ENCODE results near the gene C8A. TPM values are rescaled to one million over a fixed set of nuclear protein-coding genes. Genes with fewer than 3 reads are reported as not detected.
A peak's percentile ranks its signal among the peaks of the same experiment; 100 is the strongest.

The C8A gene
- total and polyA plus RNA-seq, 2 experiments from 2014 or later = not detected

- no peaks in the 10 kb centered on the region for H3K27me3 ChIP-seq (replicated peaks; ENCODE audit: insufficient read depth)
- no peaks in the 10 kb centered on the region for H3K36me3 ChIP-seq (ENCODE audit: low read depth)
- H3K4me2 ChIP-seq (ENCODE audit: unreplicated experiment) = no peak overlapping the region
- 76 to 87% methylated on average over 1 of the region's 1 CpG for WGBS, 2 experiments (ENCODE audit: low coverage in 1 of 2, low lambda C conversion rate in 2 of 2, missing lambda C conversion rate in 2 of 2)
- in situ Hi-C loops (cut with MboI) = no loop called here
- H3K9ac ChIP-seq = no peak overlapping the region
- TF ChIP-seq EZH2phosphoT487 (IDR thresholded peaks at IDR 0.05; ENCODE audit: insufficient read depth, low read depth) (no peak), EZH2 (IDR thresholded peaks at IDR 0.05; ENCODE audit: insufficient read depth, poor library complexity, severe bottlenecking) (no peak)
- no peak for DNase-seq
- no peaks in the 10 kb centered on the region for H4K20me1 ChIP-seq (ENCODE audit: insufficient read depth)
- H3K4me1 ChIP-seq (ENCODE audit: insufficient read depth) = peaks cover 14% of the 10 kb centered on the region
- no peaks in the 10 kb centered on the region for H3K79me2 ChIP-seq (ENCODE audit: insufficient read depth)
- H3K9me2 ChIP-seq (ENCODE audit: insufficient read depth) = no peaks in the 10 kb centered on the region
- H2AFZ ChIP-seq = no peak overlapping the region
- no peak overlapping the region for H3K4me3 ChIP-seq
- H3F3A ChIP-seq (ENCODE audit: insufficient read depth) = peaks cover 8% of the 10 kb centered on the region; the same call in 1 of the 2 replicates
- H3K27ac ChIP-seq = no peak overlapping the region
- H3K9me3 ChIP-seq (ENCODE audit: low read depth) = no peaks in the 10 kb centered on the region
These were observed 100.1 kb downstream of the C8A start for GRCh38 chr1:56954664-56955063.

GRCh38 chr1:56957931-56958330, 103.3 kb downstream of the C8A start:
- Histone ChIP-seq H3K9ac (no peak overlapping the region), H3K27me3 (replicated peaks; ENCODE audit: insufficient read depth) (no peaks in the 10 kb centered on the region), H3K9me3 (ENCODE audit: low read depth) (no peaks in the 10 kb centered on the region), H3F3A (ENCODE audit: insufficient read depth) (peaks cover 8% of the 10 kb centered on the region; the same call in 1 of the 2 replicates), H3K9me2 (ENCODE audit: insufficient read depth) (no peaks in the 10 kb centered on the region), H3K36me3 (ENCODE audit: low read depth) (no peaks in the 10 kb centered on the region), H2AFZ (no peak overlapping the region), H3K27ac (no peak overlapping the region), H3K4me1 (ENCODE audit: insufficient read depth) (peaks cover 14% of the 10 kb centered on the region), H3K4me2 (ENCODE audit: unreplicated experiment) (peak overlapping the region; percentile 42), H3K4me3 (no peak overlapping the region), H3K79me2 (ENCODE audit: insufficient read depth) (no peaks in the 10 kb centered on the region), H4K20me1 (ENCODE audit: insufficient read depth) (no peaks in the 10 kb centered on the region)
- WGBS, 2 experiments (ENCODE audit: low coverage in 1 of 2, low lambda C conversion rate in 2 of 2, missing lambda C conversion rate in 2 of 2) = 29 to 36% methylated on average over 3 of the region's 3 CpGs
- TF ChIP-seq EZH2phosphoT487 (IDR thresholded peaks at IDR 0.05; ENCODE audit: insufficient read depth, low read depth) = no peak
- TF ChIP-seq EZH2 (IDR thresholded peaks at IDR 0.05; ENCODE audit: insufficient read depth, poor library complexity, severe bottlenecking) = no peak
- peak; percentile 19 for DNase-seq
- in situ Hi-C loops (cut with MboI) = no loop called here

DNA sequence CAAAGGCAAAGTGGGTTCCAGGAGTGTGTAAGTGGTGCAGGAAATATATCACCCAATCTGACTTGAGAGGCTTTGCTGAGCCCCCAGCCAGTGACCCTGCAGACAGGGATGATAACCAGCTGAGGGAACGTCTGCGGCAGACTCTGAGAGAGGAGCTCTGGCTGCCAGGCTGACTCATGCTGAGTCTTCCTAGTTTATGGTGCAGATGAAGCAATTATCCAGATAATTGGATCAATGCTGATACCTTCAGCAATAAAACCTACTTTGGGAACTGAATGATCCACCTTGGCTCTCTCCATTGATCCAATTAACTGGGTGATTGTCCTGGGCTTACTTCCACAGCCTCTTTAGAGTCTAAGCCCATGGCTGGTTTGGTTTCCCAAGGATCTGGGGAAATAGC, 103.9 kb downstream of the C8A start:
- H3K79me2 ChIP-seq (ENCODE audit: insufficient read depth) = no peaks in the 10 kb centered on the region
- no peaks in the 10 kb centered on the region for H3K27me3 ChIP-seq (replicated peaks; ENCODE audit: insufficient read depth)
- H3K27ac ChIP-seq = no peak overlapping the region
- TF ChIP-seq EZH2 (IDR thresholded peaks at IDR 0.05; ENCODE audit: insufficient read depth, poor library complexity, severe bottlenecking) (no peak), EZH2phosphoT487 (IDR thresholded peaks at IDR 0.05; ENCODE audit: insufficient read depth, low read depth) (no peak)
- H3K4me3 ChIP-seq = no peak overlapping the region
- in situ Hi-C loops (cut with MboI) = no loop called here
- H3K9me3 ChIP-seq (ENCODE audit: low read depth) = no peaks in the 10 kb centered on the region
- 0 to 5% methylated on average over 2 of the region's 2 CpGs for WGBS, 2 experiments (ENCODE audit: low coverage in 1 of 2, low lambda C conversion rate in 2 of 2, missing lambda C conversion rate in 2 of 2)
- peak overlapping the region; percentile 42 for H3K4me2 ChIP-seq (ENCODE audit: unreplicated experiment)
- no peaks in the 10 kb centered on the region for H3K36me3 ChIP-seq (ENCODE audit: low read depth)
- peak; percentile 91 for DNase-seq
- no peak overlapping the region for H3K9ac ChIP-seq
- peaks cover 8% of the 10 kb centered on the region; the same call in 1 of the 2 replicates for H3F3A ChIP-seq (ENCODE audit: insufficient read depth)
- H3K9me2 ChIP-seq (ENCODE audit: insufficient read depth) = no peaks in the 10 kb centered on the region
- no peak overlapping the region for H2AFZ ChIP-seq
- no peaks in the 10 kb centered on the region for H4K20me1 ChIP-seq (ENCODE audit: insufficient read depth)
- peaks cover 14% of the 10 kb centered on the region for H3K4me1 ChIP-seq (ENCODE audit: insufficient read depth)

DNA sequence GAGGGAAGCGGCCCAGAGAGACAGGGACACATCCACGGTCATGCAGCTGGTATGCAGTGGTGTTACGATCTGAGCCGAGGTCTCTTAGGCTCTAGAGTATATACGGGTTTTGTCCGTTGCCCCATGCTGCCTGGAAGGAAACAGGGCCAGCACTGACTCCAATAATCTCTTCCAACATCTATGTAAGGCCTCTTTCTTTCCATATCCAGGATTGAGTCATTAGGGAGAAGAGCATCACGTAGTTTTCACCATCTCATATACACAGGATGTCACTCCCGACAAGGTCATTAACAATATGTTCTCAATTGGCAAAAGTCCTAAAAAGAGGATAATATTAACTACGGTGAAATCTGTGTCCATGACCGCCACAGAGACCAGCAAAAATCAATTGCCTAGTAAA, 106.8 kb downstream of the C8A start:
- no peaks in the 10 kb centered on the region for H4K20me1 ChIP-seq (ENCODE audit: insufficient read depth)
- no peak overlapping the region for H3K4me2 ChIP-seq (ENCODE audit: unreplicated experiment)
- no peaks in the 10 kb centered on the region for H3K27me3 ChIP-seq (replicated peaks; ENCODE audit: insufficient read depth)
- H3K4me1 ChIP-seq (ENCODE audit: insufficient read depth) = peaks cover 14% of the 10 kb centered on the region
- no peak overlapping the region for H3K27ac ChIP-seq
- WGBS, 2 experiments (ENCODE audit: low coverage in 1 of 2, low lambda C conversion rate in 2 of 2, missing lambda C conversion rate in 2 of 2) = 85 to 93% methylated on average over 10 of the region's 10 CpGs
- H3K9me3 ChIP-seq (ENCODE audit: low read depth) = no peaks in the 10 kb centered on the region
- in situ Hi-C loops (cut with MboI) = no loop called here
- no peak for DNase-seq
- TF ChIP-seq EZH2 (IDR thresholded peaks at IDR 0.05; ENCODE audit: insufficient read depth, poor library complexity, severe bottlenecking) (no peak), EZH2phosphoT487 (IDR thresholded peaks at IDR 0.05; ENCODE audit: insufficient read depth, low read depth) (no peak)
- H2AFZ ChIP-seq = no peak overlapping the region
- no peaks in the 10 kb centered on the region for H3K36me3 ChIP-seq (ENCODE audit: low read depth)
- no peaks in the 10 kb centered on the region for H3K79me2 ChIP-seq (ENCODE audit: insufficient read depth)
- H3F3A ChIP-seq (ENCODE audit: insufficient read depth) = peaks cover 8% of the 10 kb centered on the region; the same call in 1 of the 2 replicates
- H3K4me3 ChIP-seq = no peak overlapping the region
- H3K9ac ChIP-seq = no peak overlapping the region
- no peaks in the 10 kb centered on the region for H3K9me2 ChIP-seq (ENCODE audit: insufficient read depth)

DNA sequence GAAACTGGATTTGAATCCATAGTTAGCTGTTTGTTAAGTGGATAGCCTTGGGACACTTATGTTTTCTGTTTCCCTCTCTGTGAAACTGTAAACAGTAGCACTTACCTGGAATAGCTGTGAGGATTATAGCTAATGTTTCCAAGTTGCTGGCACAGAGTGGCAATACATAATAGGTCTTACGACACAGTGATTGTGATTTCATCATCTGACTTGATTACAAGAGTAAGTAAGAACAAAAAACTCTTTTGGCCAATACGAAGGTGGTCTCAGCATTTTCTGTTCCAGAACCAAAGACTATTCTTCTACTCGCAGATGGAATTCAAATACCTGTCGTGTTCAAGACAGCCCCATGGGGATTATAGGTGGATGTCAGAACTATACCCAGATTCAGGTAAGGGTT, 109.1 kb downstream of the C8A start:
- Histone ChIP-seq H3K4me3 (no peak overlapping the region), H4K20me1 (ENCODE audit: insufficient read depth) (no peaks in the 10 kb centered on the region), H3K9ac (no peak overlapping the region), H3K9me2 (ENCODE audit: insufficient read depth) (no peaks in the 10 kb centered on the region), H3K4me1 (ENCODE audit: insufficient read depth) (peaks cover 2% of the 10 kb centered on the region; the same call in 1 of the 2 replicates), H3K36me3 (ENCODE audit: low read depth) (no peaks in the 10 kb centered on the region), H3K4me2 (ENCODE audit: unreplicated experiment) (no peak overlapping the region), H3K27ac (no peak overlapping the region), H3K9me3 (ENCODE audit: low read depth) (no peaks in the 10 kb centered on the region), H3K79me2 (ENCODE audit: insufficient read depth) (no peaks in the 10 kb centered on the region), H2AFZ (no peak overlapping the region), H3F3A (ENCODE audit: insufficient read depth) (no peaks in the 10 kb centered on the region), H3K27me3 (replicated peaks; ENCODE audit: insufficient read depth) (no peaks in the 10 kb centered on the region)
- DNase-seq = peak; percentile 23
- in situ Hi-C loops (cut with MboI) = no loop called here
- 60 to 65% methylated on average over 4 of the region's 4 CpGs for WGBS, 2 experiments (ENCODE audit: low coverage in 1 of 2, low lambda C conversion rate in 2 of 2, missing lambda C conversion rate in 2 of 2)
- TF ChIP-seq EZH2 (IDR thresholded peaks at IDR 0.05; ENCODE audit: insufficient read depth, poor library complexity, severe bottlenecking) (no peak), EZH2phosphoT487 (IDR thresholded peaks at IDR 0.05; ENCODE audit: insufficient read depth, low read depth) (no peak)
